ENCODE results near the gene ITGA5. TPM values are rescaled to one million over a fixed set of nuclear protein-coding genes. Genes with fewer than 3 reads are reported as not detected.
A peak's percentile ranks its signal among the peaks of the same experiment; 100 is the strongest.
"Not testable (repeated sequence)": the region's sequence is repeated elsewhere in the genome, so short reads cannot be mapped to it uniquely, and the experiment has no call there.

Gene ITGA5
- total RNA-seq, 8 experiments from 2014 or later, result 0.22 to 64.3 (median 15.5) TPM

GRCh38 chr12:54357506-54358190 is 61.4 kb downstream of the ITGA5 start:
- no peak for ATAC-seq (replicated peaks in 6 of 8)
- peak overlapping the region; percentile 91 to 93 for H3K27ac ChIP-seq
- peaks cover 77 to 79% of the 10 kb centered on the region in 2 donors for H3K4me1 ChIP-seq (replicated peaks in 1 of 2)
- H3K4me3 ChIP-seq, result peak overlapping the region; percentile 22 to 40 (median 32)
- 10 to 80% (median 31%) methylated on average over 1 to 2 of the region's 2 CpGs; no CpG with 5 or more reads in 2 of the 10 experiments for WGBS, 10 experiments
- in situ Hi-C loops (cut with MboI; ENCODE audit: low pct_unique_long_range_greater_than_20kb in 2 of 9, low sequenced_read_pairs in 9 of 9, unreplicated experiment in 9 of 9), result loop anchor here in 4 of 9 experiments (10.0 to 25.0 kb wide), 5 partner anchors 95 to 345 kb away; partner anchors contain the start of genes HOXC8 (in 2 of the 4), HOXC9 (in 2 of the 4), HOXC5 (in 1 of the 4) and HOXC6 (in 1 of the 4)

- Histone ChIP-seq H3K4me1 (replicated peaks in 1 of 2) (peaks cover 82 to 83% of the 10 kb centered on the region in 2 donors), H3K27ac (peak overlapping the region; percentile 91 to 93)
- peak in 5 of 8 experiments; percentile 23 to 49 (median 30) for ATAC-seq (replicated peaks in 6 of 8)
Measured at GRCh38 chr12:54356951-54357356, 62.1 kb downstream of the ITGA5 start.

GRCh38 chr12:54356228-54356627 is 62.8 kb downstream of the ITGA5 start:
- peaks cover 89 to 90% of the 10 kb centered on the region in 2 donors for H3K4me1 ChIP-seq (replicated peaks in 1 of 2)
- H3K4me3 ChIP-seq, result no peak overlapping the region
- H3K27ac ChIP-seq, result peak overlapping the region; percentile 91 to 93
- WGBS, 10 experiments, result 20 to 81% (median 53%) methylated on average over 1 to 3 of the region's 3 CpGs; no CpG with 5 or more reads in 5 of the 10 experiments
- ATAC-seq (replicated peaks in 6 of 8), result no peak
- in situ Hi-C loops (cut with MboI; ENCODE audit: low pct_unique_long_range_greater_than_20kb in 2 of 9, low sequenced_read_pairs in 9 of 9, unreplicated experiment in 9 of 9), result loop anchor here in 4 of 9 experiments (10.0 to 25.0 kb wide), 5 partner anchors 94 to 344 kb away; partner anchors contain the start of genes HOXC8 (in 2 of the 4), HOXC9 (in 2 of the 4), HOXC5 (in 1 of the 4) and HOXC6 (in 1 of the 4)

More at GRCh38 chr12:54356951-54357356, 62.1 kb downstream of the ITGA5 start:
- peak overlapping the region in 4 of 5 donors; percentile 1 to 32 (median 4) for H3K4me3 ChIP-seq
- 0 to 80% (median 33%) methylated on average over 1 to 3 of the region's 4 CpGs; no CpG with 5 or more reads in 3 of the 10 experiments for WGBS, 10 experiments
- in situ Hi-C loops (cut with MboI; ENCODE audit: low pct_unique_long_range_greater_than_20kb in 2 of 9, low sequenced_read_pairs in 9 of 9, unreplicated experiment in 9 of 9), result loop anchor here in 4 of 9 experiments (10.0 to 25.0 kb wide), 5 partner anchors 95 to 345 kb away; partner anchors contain the start of genes HOXC8 (in 2 of the 4), HOXC9 (in 2 of the 4), HOXC5 (in 1 of the 4) and HOXC6 (in 1 of the 4)

- H3K4me3 ChIP-seq, result no peak overlapping the region
- peak overlapping the region; percentile 91 to 93 for H3K27ac ChIP-seq
- peaks cover 89 to 90% of the 10 kb centered on the region in 2 donors for H3K4me1 ChIP-seq (replicated peaks in 1 of 2)
- no peak for ATAC-seq (replicated peaks in 6 of 8)
- in situ Hi-C loops (cut with MboI; ENCODE audit: low pct_unique_long_range_greater_than_20kb in 2 of 9, low sequenced_read_pairs in 9 of 9, unreplicated experiment in 9 of 9), result loop anchor here in 4 of 9 experiments (10.0 to 25.0 kb wide), 5 partner anchors 93 to 343 kb away; partner anchors contain the start of genes HOXC8 (in 2 of the 4), HOXC9 (in 2 of the 4), HOXC5 (in 1 of the 4) and HOXC6 (in 1 of the 4)
- WGBS, 10 experiments, result 0 to 75% (median 40%) methylated on average over 1 to 5 of the region's 6 CpGs
Measured at GRCh38 chr12:54355104-54355815, 63.8 kb downstream of the ITGA5 start.

- in situ Hi-C loops (cut with MboI; ENCODE audit: low pct_unique_long_range_greater_than_20kb in 2 of 9, low sequenced_read_pairs in 9 of 9, unreplicated experiment in 9 of 9), result loop anchor here in 4 of 9 experiments (10.0 to 25.0 kb wide), 5 partner anchors 92 to 342 kb away; partner anchors contain the start of genes HOXC8 (in 2 of the 4), HOXC9 (in 2 of the 4), HOXC5 (in 1 of the 4) and HOXC6 (in 1 of the 4)
- Histone ChIP-seq H3K27ac (peak overlapping the region; percentile 91 to 93), H3K4me1 (replicated peaks in 1 of 2) (peaks cover 91 to 93% of the 10 kb centered on the region in 2 donors)
- H3K4me3 ChIP-seq; ATAC-seq (replicated peaks in 6 of 8): not testable (repeated sequence)
- WGBS, 10 experiments, result 46 to 100% (median 84%) methylated on average over 1 to 6 of the region's 7 CpGs; no CpG with 5 or more reads in 2 of the 10 experiments
Measured at GRCh38 chr12:54354271-54354670, 64.8 kb downstream of the ITGA5 start.

GRCh38 chr12:54352891-54353874 is 65.9 kb downstream of the ITGA5 start:
- Histone ChIP-seq H3K27ac (peak overlapping the region; percentile 88 to 93), H3K4me1 (replicated peaks in 1 of 2) (peaks cover 96 to 97% of the 10 kb centered on the region in 2 donors), H3K4me3 (peak overlapping the region; percentile 9 to 33 (median 14))
- peak; percentile 6 to 58 (median 23) for ATAC-seq (replicated peaks in 6 of 8)
- no CpG with 5 or more reads among the region's 1 CpG for WGBS, 10 experiments
- in situ Hi-C loops (cut with MboI; ENCODE audit: low pct_unique_long_range_greater_than_20kb in 2 of 9, low sequenced_read_pairs in 9 of 9, unreplicated experiment in 9 of 9), result loop anchor here in 4 of 9 experiments (10.0 to 25.0 kb wide), 5 partner anchors 91 to 341 kb away; partner anchors contain the start of genes HOXC8 (in 2 of the 4), HOXC9 (in 2 of the 4), HOXC5 (in 1 of the 4) and HOXC6 (in 1 of the 4)

GRCh38 chr12:54352022-54352531 is 67.0 kb downstream of the ITGA5 start:
- peak; percentile 36 to 78 (median 73) for ATAC-seq (replicated peaks in 6 of 8)
- peaks cover 85 to 97% of the 10 kb centered on the region in 2 donors for H3K4me1 ChIP-seq (replicated peaks in 1 of 2)
- peak overlapping the region; percentile 9 to 33 (median 14) for H3K4me3 ChIP-seq
- peak overlapping the region; percentile 88 to 93 for H3K27ac ChIP-seq
- WGBS, 10 experiments, result 0 to 40% (median 0%) methylated on average over 1 to 3 of the region's 21 CpGs; no CpG with 5 or more reads in 5 of the 10 experiments
- in situ Hi-C loops (cut with MboI; ENCODE audit: low pct_unique_long_range_greater_than_20kb in 2 of 9, low sequenced_read_pairs in 9 of 9, unreplicated experiment in 9 of 9), result loop anchor here in 4 of 9 experiments (10.0 to 25.0 kb wide), 5 partner anchors 90 to 340 kb away; partner anchors contain the start of genes HOXC8 (in 2 of the 4), HOXC9 (in 2 of the 4), HOXC5 (in 1 of the 4) and HOXC6 (in 1 of the 4)

- WGBS, 10 experiments, result 10 to 47% (median 33%) methylated on average over 1 to 4 of the region's 4 CpGs; no CpG with 5 or more reads in 5 of the 10 experiments
- in situ Hi-C loops (cut with MboI; ENCODE audit: low pct_unique_long_range_greater_than_20kb in 2 of 9, low sequenced_read_pairs in 9 of 9, unreplicated experiment in 9 of 9), result loop anchor here in 4 of 9 experiments (10.0 to 25.0 kb wide), 5 partner anchors 89 to 339 kb away; partner anchors contain the start of genes HOXC8 (in 2 of the 4), HOXC9 (in 2 of the 4), HOXC5 (in 1 of the 4) and HOXC6 (in 1 of the 4)
- ATAC-seq (replicated peaks in 6 of 8), result no peak
- Histone ChIP-seq H3K4me1 (replicated peaks in 1 of 2) (peaks cover 78 to 95% of the 10 kb centered on the region in 2 donors), H3K4me3 (no peak overlapping the region), H3K27ac (peak overlapping the region; percentile 88 to 93)
Measured at GRCh38 chr12:54351341-54351740, 67.7 kb downstream of the ITGA5 start.

GRCh38 chr12:54350743-54351142 is 68.3 kb downstream of the ITGA5 start:
- WGBS, 10 experiments, result 40 to 86% (median 56%) methylated on average over 1 to 3 of the region's 3 CpGs; no CpG with 5 or more reads in 2 of the 10 experiments
- Histone ChIP-seq H3K4me3 (no peak overlapping the region), H3K4me1 (replicated peaks in 1 of 2) (peaks cover 72 to 89% of the 10 kb centered on the region in 2 donors), H3K27ac (peak overlapping the region; percentile 88 to 93)
- no peak for ATAC-seq (replicated peaks in 6 of 8)
- in situ Hi-C loops (cut with MboI; ENCODE audit: low pct_unique_long_range_greater_than_20kb in 2 of 9, low sequenced_read_pairs in 9 of 9, unreplicated experiment in 9 of 9), result loop anchor here in 4 of 9 experiments (10.0 to 25.0 kb wide), 5 partner anchors 88 to 338 kb away; partner anchors contain the start of genes HOXC8 (in 2 of the 4), HOXC9 (in 2 of the 4), HOXC5 (in 1 of the 4) and HOXC6 (in 1 of the 4)

GRCh38 chr12:54349679-54350078 is 69.4 kb downstream of the ITGA5 start:
- peak in 6 of 8 experiments; percentile 19 to 57 (median 35) for ATAC-seq (replicated peaks in 6 of 8)
- Histone ChIP-seq H3K4me3 (no peak overlapping the region), H3K27ac (peak overlapping the region; percentile 88 to 93), H3K4me1 (replicated peaks in 1 of 2) (peaks cover 61 to 78% of the 10 kb centered on the region in 2 donors)
- in situ Hi-C loops (cut with MboI; ENCODE audit: low pct_unique_long_range_greater_than_20kb in 2 of 9, low sequenced_read_pairs in 9 of 9, unreplicated experiment in 9 of 9), result loop anchor here in 4 of 9 experiments (10.0 to 25.0 kb wide), 5 partner anchors 87 to 337 kb away; partner anchors contain the start of genes HOXC8 (in 2 of the 4), HOXC9 (in 2 of the 4), HOXC5 (in 1 of the 4) and HOXC6 (in 1 of the 4)

All from motor neuron (in vitro differentiated cells).